Esophagus mucosa (tissue), 1 donor: ENCODE data around the gene TES. TPM values are rescaled to one million over a fixed set of nuclear protein-coding genes. Genes with fewer than 3 reads are reported as not detected.
"Not testable (repeated sequence)": the region's sequence is repeated elsewhere in the genome, so short reads cannot be mapped to it uniquely, and the experiment has no call there.

ENCODE experiments used
- ATAC-seq: fragments of 200-7000 bp; cut with Tn5 transposase; one replicate; pipeline ENCODE4 v1.9.1; 2020
- total RNA-seq: library from RNA; stranded (reverse); gene quantifications from one replicate; pipeline ENCODE4 v1.2.4, GENCODE V29; 2023
- donor health status: DM: yes; HTN: yes; CAD: no.

The TES gene
- total RNA-seq, 1 donor from 2014 or later, result 52.9 TPM

DNA sequence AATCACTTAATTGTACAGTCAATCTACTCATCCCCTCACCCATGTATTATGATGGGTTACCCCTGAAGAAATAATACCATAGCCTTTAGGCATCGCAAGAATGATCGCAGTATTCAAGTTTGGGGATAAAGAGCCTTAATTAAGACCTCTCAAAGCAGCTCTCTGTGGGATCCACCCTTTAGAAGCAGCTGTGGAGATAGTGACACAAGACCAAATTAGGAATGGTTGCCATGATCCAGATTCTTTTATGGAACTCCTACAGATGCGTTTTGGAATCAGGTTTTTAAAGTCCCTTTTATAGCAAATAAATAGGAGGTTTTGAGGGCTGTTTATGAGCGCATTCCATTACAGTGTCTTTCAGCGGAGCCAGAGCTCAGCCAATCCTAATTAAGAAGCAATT is 12.2 kb downstream of the TES start:
- no peak for ATAC-seq

DNA sequence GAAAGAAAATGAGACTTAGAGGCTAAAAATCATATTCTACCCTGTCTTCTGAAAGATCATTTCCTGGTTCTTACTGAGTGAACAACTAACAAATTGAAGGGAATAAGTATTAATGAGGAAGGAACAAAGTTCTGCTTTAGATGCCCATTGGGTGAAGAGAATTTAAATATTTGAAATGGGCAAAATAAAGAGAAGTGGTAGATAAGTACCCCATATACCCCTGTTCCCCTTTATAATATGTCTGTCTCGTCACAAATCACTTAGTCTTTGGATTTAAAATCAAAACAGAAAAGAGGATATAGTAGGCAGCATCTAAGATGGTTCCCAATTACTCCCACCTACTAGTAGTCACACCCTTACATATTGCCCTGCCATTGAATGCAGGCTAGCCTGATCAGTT is 13.2 kb downstream of the TES start:
- no peak for ATAC-seq

DNA sequence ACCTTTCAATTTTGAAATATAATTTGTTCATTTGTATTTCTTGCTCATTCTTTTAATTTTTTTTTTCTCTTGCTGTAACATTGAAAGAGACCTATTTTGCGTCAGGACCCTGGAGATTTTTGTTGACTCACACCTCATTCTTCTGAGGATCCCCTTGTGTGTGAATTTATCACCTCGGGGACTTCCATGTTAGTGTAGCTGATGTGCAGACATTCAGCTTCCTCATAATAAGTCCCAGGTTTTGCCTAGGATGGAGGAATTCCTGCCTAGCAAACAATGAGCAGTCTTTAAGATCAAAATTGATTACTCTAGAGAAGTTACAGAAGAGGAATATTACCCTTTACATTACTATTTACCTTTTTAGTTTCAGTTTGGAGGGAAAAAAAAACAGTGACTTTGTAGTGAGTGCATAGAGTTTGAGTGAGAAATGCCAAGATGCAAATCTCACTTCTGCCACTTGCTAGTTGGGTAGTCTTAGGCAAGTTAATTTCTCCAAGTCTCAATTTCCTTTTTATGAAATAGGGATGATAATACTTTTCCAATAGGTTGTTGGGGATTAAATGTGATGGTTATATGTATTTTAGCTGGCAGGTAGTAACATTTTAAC is 14.3 kb downstream of the TES start:
- ATAC-seq, result no peak

DNA sequence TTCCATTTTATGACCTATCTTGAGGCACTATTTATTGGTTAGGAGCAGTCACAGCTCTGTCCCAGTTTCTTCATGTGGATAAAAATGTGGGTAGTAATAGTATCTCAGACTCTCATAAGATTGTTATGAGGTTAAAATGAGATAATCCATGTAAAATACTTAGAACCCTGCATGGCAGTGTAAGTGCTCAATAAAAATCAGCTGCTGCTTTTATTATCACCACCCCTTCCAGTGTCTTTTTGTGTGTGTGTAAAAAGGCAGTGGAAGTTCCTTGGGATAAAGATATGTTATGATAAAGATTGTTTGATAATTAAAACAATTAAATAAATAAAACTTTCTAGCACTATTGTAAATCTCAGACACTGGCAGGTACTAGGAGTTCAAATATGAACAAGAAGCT is 15.5 kb downstream of the TES start:
- no peak for ATAC-seq

DNA sequence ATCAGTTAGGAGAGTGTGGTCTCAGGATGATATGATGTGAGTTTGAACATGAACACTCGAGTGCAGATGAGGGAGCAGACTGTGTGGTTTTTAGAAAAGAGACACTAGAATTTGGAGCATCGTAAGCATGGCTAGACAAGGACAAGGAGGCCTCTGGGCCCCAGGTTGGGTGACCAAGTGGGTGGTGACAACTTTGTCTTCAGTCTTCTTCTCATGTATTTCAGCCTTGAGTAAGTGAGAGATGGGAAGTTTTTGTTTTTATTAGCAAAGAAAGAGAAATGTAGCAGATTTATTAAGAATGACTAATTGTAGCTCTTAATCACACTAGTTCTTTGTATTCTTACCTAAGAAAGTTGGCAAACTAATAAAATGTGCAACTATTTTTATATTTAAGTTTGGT is 16.3 kb downstream of the TES start:
- ATAC-seq, result no peak

DNA sequence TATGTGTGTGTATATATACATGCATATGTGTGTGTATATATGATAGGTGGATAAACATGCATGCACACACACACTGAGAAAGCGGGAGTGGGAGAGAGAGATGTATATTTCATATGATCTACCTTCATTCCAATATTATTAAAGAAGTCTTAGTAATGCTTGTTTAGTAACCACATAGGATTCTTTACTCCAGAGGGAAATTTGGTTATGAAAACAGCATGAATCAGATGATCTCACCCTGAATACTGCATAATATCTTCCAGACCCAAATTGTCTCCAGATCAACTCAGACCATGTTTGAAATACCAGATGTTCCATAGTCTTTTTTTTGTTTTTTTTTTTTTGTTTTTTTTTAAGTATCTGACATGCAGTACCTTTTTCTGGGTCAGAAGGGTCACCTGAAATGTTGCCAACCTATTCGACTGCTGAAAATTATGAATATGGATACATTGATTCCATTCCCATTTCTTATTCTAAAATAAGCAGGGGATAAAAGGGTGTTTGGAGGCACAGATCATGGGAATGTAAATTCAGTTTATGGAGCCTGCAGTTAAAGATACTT is 17.4 kb downstream of the TES start:
- ATAC-seq, result no peak

DNA sequence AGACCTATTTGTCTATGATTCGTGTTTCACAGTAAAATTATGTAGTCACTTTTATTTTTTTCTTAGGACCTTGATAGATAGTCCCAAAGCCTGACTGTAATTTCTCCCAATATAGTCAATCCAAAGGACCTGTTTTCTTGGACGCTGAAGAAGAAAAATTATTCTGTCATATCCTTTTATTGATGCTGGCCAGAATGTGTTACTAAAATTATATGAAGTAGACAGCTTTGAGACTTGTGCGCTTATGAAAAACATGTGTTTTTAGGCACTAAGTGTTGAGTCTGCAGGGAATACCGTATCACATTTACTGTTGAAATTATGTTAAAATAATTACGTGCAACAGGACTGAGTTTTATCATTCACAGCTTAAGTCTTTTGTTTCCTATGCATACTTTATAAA is 17.9 kb downstream of the TES start:
- ATAC-seq, result no peak

DNA sequence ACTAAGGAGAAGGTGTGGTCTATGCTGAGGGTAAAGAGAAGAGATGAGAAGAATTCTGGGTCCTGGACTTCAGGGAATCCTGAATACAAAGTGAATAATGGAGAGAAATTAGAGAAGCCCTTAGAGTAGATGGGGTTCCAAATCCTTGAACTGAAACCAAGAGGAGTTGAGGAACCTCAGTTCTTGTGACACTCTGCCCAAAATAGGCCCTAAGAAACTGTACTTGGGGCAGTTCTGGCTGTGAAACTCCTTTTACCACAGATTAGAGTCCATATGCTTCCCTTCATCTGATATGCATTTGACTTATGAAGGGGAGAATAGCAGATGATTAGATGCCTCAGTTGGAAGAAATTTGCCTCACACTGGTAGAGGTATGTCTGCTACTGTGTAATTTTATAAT is 19.0 kb downstream of the TES start:
- ATAC-seq, result no peak

DNA sequence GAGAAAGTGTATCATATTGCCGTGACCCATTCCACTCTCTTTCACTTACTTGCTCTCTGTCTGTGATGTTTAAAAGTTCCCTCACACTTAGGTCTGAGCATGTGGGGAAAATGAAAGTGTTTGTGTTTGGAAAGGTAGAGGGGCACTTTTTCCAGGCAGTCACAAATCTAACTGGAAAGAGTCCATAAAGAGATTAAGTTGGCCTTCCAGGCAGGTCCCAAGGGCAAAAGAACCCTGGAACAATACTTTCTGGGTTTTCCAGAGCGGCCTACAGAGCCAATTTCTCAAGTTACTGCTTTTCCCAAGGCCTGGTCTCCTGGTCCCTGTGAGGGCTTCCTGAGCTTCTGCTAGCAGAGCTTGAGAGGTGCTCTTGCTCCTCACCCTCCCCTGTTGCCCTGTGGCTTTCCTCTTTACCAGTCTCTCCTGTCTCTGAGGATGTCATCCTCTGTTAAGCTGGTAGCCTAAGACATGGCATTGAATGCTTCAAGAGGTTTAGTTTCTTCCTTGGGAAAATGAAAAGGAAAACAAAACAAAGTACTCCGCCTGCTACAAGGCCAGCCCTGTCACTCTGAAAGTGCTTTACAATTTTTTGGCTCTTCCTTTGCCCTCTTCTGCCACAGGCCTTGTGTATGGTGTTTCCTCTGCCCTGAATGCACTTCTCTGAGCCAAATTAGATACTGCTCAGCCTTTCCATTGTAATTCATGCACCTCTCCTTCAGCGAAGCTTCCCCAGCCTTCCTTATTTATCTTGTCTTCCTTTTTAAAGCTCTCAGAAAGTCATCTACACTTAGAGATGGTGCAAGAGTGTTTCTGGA is 20.1 kb downstream of the TES start:
- no peak for ATAC-seq

DNA sequence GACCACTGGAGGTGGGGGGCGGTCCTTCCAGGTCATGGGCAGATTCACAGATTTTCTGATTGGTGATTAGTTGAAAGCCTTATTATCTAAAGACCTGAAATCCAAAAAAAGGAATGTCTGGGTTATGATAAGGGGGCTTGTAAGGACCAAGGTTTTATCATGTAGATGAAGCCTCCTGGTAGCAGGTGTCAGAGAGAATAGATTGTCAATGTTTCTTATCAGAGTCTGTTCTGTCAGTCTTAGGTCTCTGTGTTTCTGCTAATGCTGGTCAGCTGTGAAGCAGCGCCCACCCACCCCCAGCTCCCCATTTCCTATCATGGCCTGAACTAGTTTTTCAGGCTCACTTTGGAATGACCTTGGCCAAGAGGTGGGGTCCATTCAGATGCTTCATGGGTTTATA is 21.2 kb downstream of the TES start:
- no peak for ATAC-seq

DNA sequence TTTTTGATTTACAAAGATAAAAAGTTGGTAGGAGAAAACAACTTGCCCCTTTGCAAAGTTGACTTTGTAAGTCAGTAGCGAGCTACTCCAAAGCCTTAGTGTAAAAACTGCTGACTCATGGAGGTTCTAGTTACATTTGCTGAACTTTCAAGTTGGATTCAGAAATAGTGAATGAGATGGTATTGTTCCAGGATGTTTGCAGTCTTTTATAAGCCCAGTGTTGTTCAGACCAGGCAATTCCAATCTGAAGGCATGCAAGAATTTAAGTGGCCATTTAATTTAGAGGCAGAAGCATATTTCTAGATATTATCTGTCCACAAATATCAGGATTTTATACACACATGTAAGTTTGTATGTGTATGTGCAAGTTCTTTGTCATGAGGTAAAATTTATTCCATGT is 21.6 kb downstream of the TES start:
- peak; percentile 45 for ATAC-seq

DNA sequence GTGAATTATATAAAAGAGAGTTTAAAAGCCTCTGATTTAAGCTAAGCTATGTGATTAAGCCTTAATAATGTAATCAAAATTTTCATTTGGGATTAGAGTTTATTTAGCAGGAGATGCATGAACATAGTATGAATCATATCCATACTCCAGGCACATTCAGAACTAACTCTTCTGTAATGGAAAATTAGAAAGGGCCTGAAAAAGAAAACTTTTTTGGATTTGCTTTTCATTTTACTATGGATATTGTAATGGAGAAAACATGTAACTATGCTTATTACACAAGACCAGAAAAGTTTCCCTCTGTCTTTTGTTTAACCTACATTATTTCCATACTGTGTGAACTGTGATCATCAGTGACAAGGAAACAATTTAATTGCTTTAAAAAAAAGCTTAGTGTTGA is 22.0 kb downstream of the TES start:
- no peak for ATAC-seq

DNA sequence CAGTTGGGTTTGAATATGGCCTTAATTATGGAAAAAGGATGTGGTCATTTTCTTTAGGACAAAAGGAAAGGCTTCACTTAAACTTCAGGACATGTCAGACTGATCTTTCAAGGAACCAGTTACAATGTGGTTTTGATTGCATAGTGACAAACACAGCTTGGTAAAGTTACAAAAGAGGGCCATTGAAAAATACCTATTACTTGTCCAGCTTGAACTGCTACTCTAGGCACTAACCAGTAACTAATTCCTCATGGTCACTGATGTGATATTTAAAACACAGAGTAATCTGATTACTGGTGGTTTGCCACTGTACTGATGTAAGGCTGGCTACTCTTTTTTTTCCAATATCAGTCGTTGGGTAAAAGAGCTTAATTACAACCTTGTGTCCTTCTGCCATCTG is 22.6 kb downstream of the TES start:
- no peak for ATAC-seq

DNA sequence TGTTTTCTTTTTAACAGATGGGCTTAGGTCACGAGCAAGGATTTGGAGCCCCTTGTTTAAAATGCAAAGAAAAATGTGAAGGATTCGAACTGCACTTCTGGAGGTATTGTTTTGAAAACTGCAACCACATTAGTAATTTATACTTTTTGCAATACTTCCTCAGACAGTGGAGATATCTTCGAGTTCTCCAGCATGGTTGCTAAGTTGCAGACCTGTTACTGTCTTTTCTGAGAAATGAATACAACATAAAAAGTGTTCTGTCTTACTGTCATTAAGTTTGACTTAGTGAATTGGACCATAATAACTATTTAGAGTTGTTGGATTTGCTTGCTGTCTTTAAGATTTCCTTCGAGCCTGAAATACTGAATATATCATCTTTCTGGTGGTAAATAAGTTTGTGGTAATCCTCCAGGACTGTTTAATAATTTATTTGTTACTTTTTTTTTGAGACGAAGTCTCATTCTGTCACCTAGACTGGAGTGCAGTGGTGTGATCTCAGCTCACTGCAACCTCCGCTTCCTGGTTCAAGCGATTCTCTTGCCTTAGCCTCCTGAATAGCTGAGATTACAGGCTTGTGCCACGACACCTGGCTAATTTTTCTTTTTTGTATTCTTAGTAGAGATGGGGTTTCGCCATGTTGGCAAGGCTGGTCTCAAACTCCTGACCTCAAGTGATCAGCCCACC is 24.3 kb downstream of the TES start:
- no peak for ATAC-seq

DNA sequence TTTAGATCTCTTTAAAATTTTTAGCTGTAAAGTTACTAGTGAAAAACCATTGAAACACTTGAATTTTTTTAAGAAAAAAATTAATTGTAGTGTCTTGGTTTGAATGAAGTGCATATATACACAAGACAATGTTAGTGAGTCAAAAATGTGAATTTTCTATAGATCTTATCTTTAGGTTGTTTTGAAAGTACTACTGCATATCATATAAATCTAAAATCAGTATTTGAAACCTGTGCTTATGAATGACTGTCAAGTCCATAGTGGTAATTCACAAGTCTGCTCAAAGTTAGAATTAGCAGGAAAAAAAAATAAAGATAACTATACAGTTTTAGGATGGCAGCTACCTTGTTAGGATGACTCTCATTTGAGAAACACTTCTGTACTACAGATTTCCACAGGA is 25.0 kb downstream of the TES start:
- ATAC-seq, result no peak

DNA sequence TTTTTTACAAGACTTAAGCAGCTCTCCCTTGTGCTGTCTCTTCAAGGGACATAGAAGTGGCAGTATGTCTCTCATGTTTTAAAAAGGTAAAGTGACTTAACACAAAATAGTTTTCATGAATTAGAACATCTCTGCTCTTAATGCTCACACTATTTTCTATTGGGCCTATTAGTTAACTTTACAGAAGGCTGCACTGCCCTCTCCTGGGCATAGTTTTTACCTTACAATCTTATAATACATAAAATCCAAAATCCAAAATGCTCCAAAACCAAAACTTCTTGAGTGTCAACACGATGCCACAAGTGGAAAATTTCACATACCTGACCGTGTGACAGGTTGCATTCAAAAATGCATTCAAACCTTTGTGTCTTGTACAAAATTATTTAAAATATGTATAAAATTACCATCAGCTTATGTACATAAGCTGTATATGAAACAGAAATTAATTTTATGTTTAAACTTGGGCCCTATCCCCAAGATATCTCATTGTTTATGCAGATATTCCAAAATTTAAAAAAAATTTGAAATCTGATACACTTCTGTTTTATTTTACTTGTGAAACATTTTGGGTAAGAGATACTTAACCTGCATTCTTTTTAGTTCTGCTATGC is 25.8 kb downstream of the TES start:
- peak; percentile 58 for ATAC-seq

DNA sequence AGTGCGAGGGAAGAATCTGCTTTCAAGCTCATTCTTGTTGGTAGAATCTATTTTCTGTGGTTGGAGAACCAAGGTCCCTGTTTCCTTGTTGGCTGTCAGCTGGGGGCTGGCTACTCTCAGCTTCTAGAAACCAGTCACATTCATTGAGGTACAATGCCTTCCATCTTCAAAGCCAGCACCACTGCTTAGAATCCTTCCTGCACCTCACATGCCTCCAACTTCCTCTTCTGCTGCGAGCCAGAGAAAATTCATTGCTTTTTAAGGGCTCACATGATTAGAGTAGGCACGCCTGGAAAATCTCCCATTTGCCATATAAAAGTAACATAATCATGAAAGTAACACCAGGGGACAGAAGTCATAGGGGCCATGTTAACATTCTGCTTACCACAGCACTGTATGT is 28.7 kb downstream of the TES start:
- ATAC-seq, result no peak

DNA sequence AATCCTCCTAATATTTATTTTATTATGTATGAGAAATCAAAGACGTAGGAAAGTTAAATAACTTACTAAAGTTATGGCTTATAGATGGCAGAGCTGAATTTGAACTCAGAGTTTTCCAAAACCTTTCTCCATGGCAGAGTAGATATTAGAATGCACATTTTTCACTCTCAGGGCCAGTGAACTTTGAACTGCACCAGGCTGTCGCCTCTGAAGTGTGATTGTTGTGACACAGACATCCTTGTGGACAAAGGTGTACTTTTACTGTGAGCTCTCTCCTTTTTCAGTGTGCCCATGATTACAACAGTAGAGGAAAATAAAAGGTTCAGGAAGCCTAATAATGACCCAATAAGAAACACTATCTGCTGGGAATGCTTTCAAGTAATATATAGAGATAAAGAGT is 29.1 kb downstream of the TES start:
- ATAC-seq, result no peak

DNA sequence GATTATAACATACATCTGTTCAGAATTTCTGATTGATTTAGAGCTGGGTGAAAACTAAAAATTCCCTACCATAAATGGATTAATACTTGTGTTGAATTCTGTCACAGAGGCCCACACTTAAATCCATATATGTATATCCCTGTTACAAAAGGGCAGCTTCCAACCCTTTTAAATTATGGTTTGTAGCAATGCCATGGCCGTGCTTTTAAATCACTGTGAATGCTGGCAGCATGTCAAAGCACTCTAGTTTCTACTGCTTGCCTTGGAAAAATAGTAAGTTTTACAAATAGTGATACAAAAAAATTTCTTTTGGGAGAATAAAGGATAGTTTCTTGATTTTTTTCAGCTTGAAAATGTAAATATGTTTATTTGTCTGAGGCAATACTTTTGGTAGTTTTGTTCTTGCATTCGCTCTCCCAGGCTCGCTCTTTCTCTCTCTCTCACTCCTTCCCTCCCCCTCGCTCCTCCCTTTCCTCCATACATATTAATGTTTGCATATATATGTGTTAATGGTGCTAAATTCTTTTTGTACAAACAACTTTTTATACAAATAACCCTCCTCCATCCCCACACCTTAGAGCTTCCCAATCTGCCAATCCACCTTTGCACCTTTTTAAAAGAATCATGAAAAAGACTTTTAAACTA is 29.8 kb downstream of the TES start:
- ATAC-seq, result no peak

DNA sequence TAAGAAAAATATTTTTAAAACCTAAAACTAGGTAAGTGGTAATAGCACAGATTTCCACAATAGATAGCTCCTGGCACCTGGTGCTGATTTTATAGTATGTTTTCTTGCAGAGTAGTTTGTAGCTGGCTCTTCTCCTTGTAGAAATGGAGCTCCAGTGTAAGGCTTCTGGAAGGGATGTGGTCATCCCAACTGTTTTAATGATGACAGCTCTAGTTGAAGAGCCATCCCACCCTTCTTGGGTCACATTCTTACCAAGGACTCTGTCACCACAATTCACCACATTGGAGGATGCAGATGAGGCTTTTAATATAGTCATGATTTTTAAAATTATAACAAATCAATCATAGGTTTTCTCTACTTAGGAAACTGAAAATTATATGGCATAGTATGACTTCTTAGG is 31.0 kb downstream of the TES start:
- no peak for ATAC-seq

DNA sequence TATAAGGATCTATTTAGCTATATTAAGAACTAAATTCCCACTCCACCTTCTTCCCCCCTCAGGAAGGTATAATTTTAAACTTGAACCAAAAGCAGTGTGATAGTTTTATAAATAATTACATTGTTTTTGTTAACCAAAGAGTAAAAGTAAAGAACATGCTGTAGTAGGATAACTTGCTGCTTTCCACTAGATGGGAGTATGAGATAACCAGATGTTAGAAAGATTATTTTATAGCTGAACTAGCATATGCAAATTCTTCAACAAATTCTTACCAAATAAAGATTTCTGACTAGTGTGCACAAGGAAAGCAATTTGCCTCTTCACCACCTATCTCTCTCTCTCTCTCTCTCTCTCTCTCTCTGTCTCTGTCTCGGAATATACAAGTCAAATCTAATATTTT is 31.8 kb downstream of the TES start:
- no peak for ATAC-seq

DNA sequence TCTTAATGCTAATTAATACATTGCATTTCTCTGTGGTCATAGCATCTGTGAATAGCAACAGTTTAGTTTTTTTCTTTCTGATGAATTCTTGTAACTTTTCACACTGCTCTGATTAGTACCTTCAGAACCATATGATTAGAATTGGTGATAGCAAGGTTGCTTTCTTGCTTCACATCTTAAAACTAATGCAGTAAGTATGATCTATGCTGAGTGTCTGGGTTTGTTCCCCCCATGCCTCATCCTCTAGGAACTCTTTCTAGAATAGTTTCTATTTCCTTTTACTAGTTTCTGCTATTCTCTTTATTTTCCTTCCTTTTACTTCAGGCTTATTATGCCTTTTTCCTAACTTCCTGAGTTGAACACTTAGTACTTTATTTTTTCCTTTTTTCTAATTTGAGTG is 32.4 kb downstream of the TES start:
- ATAC-seq, result no peak

DNA sequence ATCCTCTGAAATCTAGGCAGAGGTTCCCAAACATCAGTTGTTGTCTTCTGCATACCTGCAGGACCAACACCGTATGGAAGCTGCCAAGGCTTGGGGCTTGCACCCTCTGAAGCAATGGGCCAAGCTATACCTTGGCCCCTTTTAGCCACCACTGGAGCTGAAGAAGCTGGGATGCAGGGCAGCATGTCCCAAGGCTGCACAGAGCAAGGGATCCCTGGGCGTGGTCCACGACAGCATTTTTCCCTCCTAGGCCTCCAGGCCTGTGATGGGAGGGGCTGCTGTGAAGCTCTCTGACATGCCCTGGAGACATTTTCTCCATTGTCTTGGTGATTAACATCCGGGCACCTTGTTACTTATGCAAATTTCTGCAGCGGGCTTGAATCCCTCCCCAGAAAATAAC is 34.5 kb downstream of the TES start:
- ATAC-seq, result not testable (repeated sequence)
